ENCODE data around the gene NTSR1. TPM values are rescaled to one million over a fixed set of nuclear protein-coding genes. Genes with fewer than 3 reads are reported as not detected.

Gene NTSR1
- total RNA-seq (1 to 10 TPM; 1.3 to 2.6 TPM), polyA plus RNA-seq (ENCODE audit: insufficient read length in 2 of 2) (1 to 10 TPM; 5.3 to 6.1 TPM)
- long read RNA-seq, donor 1 = 0 reads
- long read RNA-seq, donor 2 = 0 reads
- long read RNA-seq, donor 3, full-length matches to known transcripts = 1 of 1 reads
- long read RNA-seq, donor 3, partial matches to known transcripts = 0 of 1 reads
- long read RNA-seq, donor 3, other reads (novel, unspliced or antisense) = 0 of 1 reads
- long read RNA-seq, donor 4 = 0 reads

GRCh38 chr20:62708591-62709536, at the start of gene NTSR1:
Gene NTSR1 (plus strand): TSS chr20:62708836. CDS start chr20:62709208, 372 bp downstream.
- Histone ChIP-seq H3K27me3 (ENCODE audit: control insufficient read depth, insufficient read depth, low read length) (peaks cover 44% of the 10 kb centered on the region), H3K27ac (ENCODE audit: low read depth, low read length) (no peak within 1 kb of the TSS), H3K9me3 (ENCODE audit: control insufficient read depth, insufficient read depth, low read length) (no peaks in the 10 kb centered on the region), H3K36me3 (ENCODE audit: control insufficient read depth, insufficient read depth, low read length) (no peaks in the 10 kb centered on the region), H3K4me1 (ENCODE audit: control insufficient read depth, insufficient read depth, low read length) (peaks cover 44% of the 10 kb centered on the region), H3K4me3 (ENCODE audit: low read depth, low read length) (no peak within 1 kb of the TSS)
- 6% methylated on average over 123 of the region's 124 CpGs for WGBS (ENCODE audit: insufficient coverage)
- DNase-seq (ENCODE audit: low read depth in 4 of 6, low spot score in 6 of 6) = peak in 2 of 6 donors; percentile 54 to 65

- H3K27ac ChIP-seq (ENCODE audit: low read depth, low read length) = no peak overlapping the region
- WGBS (ENCODE audit: insufficient coverage) = 70% methylated on average over 29 of the region's 29 CpGs
- DNase-seq (ENCODE audit: low read depth in 4 of 6, low spot score in 6 of 6) = no peak
- peaks cover 23% of the 10 kb centered on the region for H3K4me1 ChIP-seq (ENCODE audit: control insufficient read depth, insufficient read depth, low read length)
- H3K27me3 ChIP-seq (ENCODE audit: control insufficient read depth, insufficient read depth, low read length) = no peaks in the 10 kb centered on the region
- peaks cover 72% of the 10 kb centered on the region for H3K36me3 ChIP-seq (ENCODE audit: control insufficient read depth, insufficient read depth, low read length)
- H3K4me3 ChIP-seq (ENCODE audit: low read depth, low read length) = no peak overlapping the region
- H3K9me3 ChIP-seq (ENCODE audit: control insufficient read depth, insufficient read depth, low read length) = no peaks in the 10 kb centered on the region
Measured at GRCh38 chr20:62659488-62660239, 49.0 kb upstream of the NTSR1 start.

GRCh38 chr20:62660240-62660615, 48.4 kb upstream of the NTSR1 start:
- 97% methylated on average over 13 of the region's 15 CpGs for WGBS (ENCODE audit: insufficient coverage)
- no peak for DNase-seq (ENCODE audit: low read depth in 4 of 6, low spot score in 6 of 6)
- Histone ChIP-seq H3K27ac (ENCODE audit: low read depth, low read length) (no peak overlapping the region), H3K4me1 (ENCODE audit: control insufficient read depth, insufficient read depth, low read length) (peaks cover 24% of the 10 kb centered on the region), H3K4me3 (ENCODE audit: low read depth, low read length) (no peak overlapping the region), H3K27me3 (ENCODE audit: control insufficient read depth, insufficient read depth, low read length) (no peaks in the 10 kb centered on the region), H3K9me3 (ENCODE audit: control insufficient read depth, insufficient read depth, low read length) (no peaks in the 10 kb centered on the region), H3K36me3 (ENCODE audit: control insufficient read depth, insufficient read depth, low read length) (peaks cover 75% of the 10 kb centered on the region)

- H3K27me3 ChIP-seq (ENCODE audit: control insufficient read depth, insufficient read depth, low read length) = no peaks in the 10 kb centered on the region
- WGBS (ENCODE audit: insufficient coverage) = 63% methylated on average over 10 of the region's 18 CpGs
Measured at GRCh38 chr20:62660768-62661167, 47.9 kb upstream of the NTSR1 start.

GRCh38 chr20:62661647-62662046, 47.0 kb upstream of the NTSR1 start:
- H3K4me1 ChIP-seq (ENCODE audit: control insufficient read depth, insufficient read depth, low read length) = peaks cover 27% of the 10 kb centered on the region
- H3K36me3 ChIP-seq (ENCODE audit: control insufficient read depth, insufficient read depth, low read length) = peaks cover 67% of the 10 kb centered on the region
- H3K27me3 ChIP-seq (ENCODE audit: control insufficient read depth, insufficient read depth, low read length) = peaks cover 2% of the 10 kb centered on the region
- WGBS (ENCODE audit: insufficient coverage) = 77% methylated on average over 10 of the region's 11 CpGs
- H3K4me3 ChIP-seq (ENCODE audit: low read depth, low read length) = no peak overlapping the region
- H3K9me3 ChIP-seq (ENCODE audit: control insufficient read depth, insufficient read depth, low read length) = no peaks in the 10 kb centered on the region
- DNase-seq (ENCODE audit: low read depth in 4 of 6, low spot score in 6 of 6) = no peak
- H3K27ac ChIP-seq (ENCODE audit: low read depth, low read length) = no peak overlapping the region

More at GRCh38 chr20:62660768-62661167, 47.9 kb upstream of the NTSR1 start:
- H3K4me1 ChIP-seq (ENCODE audit: control insufficient read depth, insufficient read depth, low read length) = peaks cover 27% of the 10 kb centered on the region
- no peak overlapping the region for H3K4me3 ChIP-seq (ENCODE audit: low read depth, low read length)
- no peak overlapping the region for H3K27ac ChIP-seq (ENCODE audit: low read depth, low read length)
- DNase-seq (ENCODE audit: low read depth in 4 of 6, low spot score in 6 of 6) = no peak
- H3K36me3 ChIP-seq (ENCODE audit: control insufficient read depth, insufficient read depth, low read length) = peaks cover 72% of the 10 kb centered on the region
- H3K9me3 ChIP-seq (ENCODE audit: control insufficient read depth, insufficient read depth, low read length) = no peaks in the 10 kb centered on the region

- H3K9me3 ChIP-seq (ENCODE audit: control insufficient read depth, insufficient read depth, low read length) = no peaks in the 10 kb centered on the region
- H3K4me1 ChIP-seq (ENCODE audit: control insufficient read depth, insufficient read depth, low read length) = peaks cover 33% of the 10 kb centered on the region
- peaks cover 62% of the 10 kb centered on the region for H3K36me3 ChIP-seq (ENCODE audit: control insufficient read depth, insufficient read depth, low read length)
- no peak overlapping the region for H3K27ac ChIP-seq (ENCODE audit: low read depth, low read length)
- 40% methylated on average over 1 of the region's 6 CpGs for WGBS (ENCODE audit: insufficient coverage)
- no peak for DNase-seq (ENCODE audit: low read depth in 4 of 6, low spot score in 6 of 6)
- peaks cover 2% of the 10 kb centered on the region for H3K27me3 ChIP-seq (ENCODE audit: control insufficient read depth, insufficient read depth, low read length)
- no peak overlapping the region for H3K4me3 ChIP-seq (ENCODE audit: low read depth, low read length)
Measured at GRCh38 chr20:62662422-62662821, 46.2 kb upstream of the NTSR1 start.

GRCh38 chr20:62663145-62664018, 45.3 kb upstream of the NTSR1 start:
- no peak overlapping the region for H3K27ac ChIP-seq (ENCODE audit: low read depth, low read length)
- H3K36me3 ChIP-seq (ENCODE audit: control insufficient read depth, insufficient read depth, low read length) = peaks cover 57% of the 10 kb centered on the region
- peaks cover 4% of the 10 kb centered on the region for H3K27me3 ChIP-seq (ENCODE audit: control insufficient read depth, insufficient read depth, low read length)
- no peak overlapping the region for H3K4me3 ChIP-seq (ENCODE audit: low read depth, low read length)
- 64% methylated on average over 22 of the region's 24 CpGs for WGBS (ENCODE audit: insufficient coverage)
- H3K4me1 ChIP-seq (ENCODE audit: control insufficient read depth, insufficient read depth, low read length) = peaks cover 42% of the 10 kb centered on the region
- no peak for DNase-seq (ENCODE audit: low read depth in 4 of 6, low spot score in 6 of 6)
- H3K9me3 ChIP-seq (ENCODE audit: control insufficient read depth, insufficient read depth, low read length) = no peaks in the 10 kb centered on the region

GRCh38 chr20:62664019-62664971, 44.3 kb upstream of the NTSR1 start:
- H3K4me1 ChIP-seq (ENCODE audit: control insufficient read depth, insufficient read depth, low read length) = peaks cover 51% of the 10 kb centered on the region
- DNase-seq (ENCODE audit: low read depth in 4 of 6, low spot score in 6 of 6) = no peak
- no peak overlapping the region for H3K4me3 ChIP-seq (ENCODE audit: low read depth, low read length)
- peaks cover 4% of the 10 kb centered on the region for H3K27me3 ChIP-seq (ENCODE audit: control insufficient read depth, insufficient read depth, low read length)
- H3K27ac ChIP-seq (ENCODE audit: low read depth, low read length) = no peak overlapping the region
- H3K36me3 ChIP-seq (ENCODE audit: control insufficient read depth, insufficient read depth, low read length) = peaks cover 55% of the 10 kb centered on the region
- 90% methylated on average over 18 of the region's 18 CpGs for WGBS (ENCODE audit: insufficient coverage)
- no peaks in the 10 kb centered on the region for H3K9me3 ChIP-seq (ENCODE audit: control insufficient read depth, insufficient read depth, low read length)

All from spinal cord (tissue), 10 donors.